GM11168 (cell line): Measurements from ENCODE around the gene GREM2.

ENCODE experiments used
- in situ Hi-C: fragments of 300-500 bp; cut with MboI; formaldehyde crosslinking; loops from one replicate; pipeline ENCODE4 v1.12.0; 2022; ENCODE audit warnings: low sequenced_read_pairs; ENCODE audit not compliant: unreplicated experiment

GREM2 gene

DNA sequence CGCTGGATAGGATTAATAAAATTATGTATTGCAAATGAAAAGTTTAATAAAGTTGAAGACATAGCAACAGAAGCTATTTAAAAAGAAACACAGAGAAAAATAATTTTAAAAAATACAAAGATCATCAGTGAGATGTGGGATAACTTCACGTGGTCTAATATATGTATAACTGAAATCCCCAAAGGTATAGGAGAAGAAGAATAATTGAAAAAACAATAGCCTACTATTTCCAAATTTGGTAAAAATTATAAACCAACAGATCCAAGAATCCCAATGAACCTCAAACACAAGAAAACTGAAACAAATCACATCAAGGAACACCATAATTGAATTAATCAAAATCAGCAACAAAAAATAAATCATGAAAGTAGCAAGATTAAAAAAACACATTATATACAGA, 44.9 kb downstream of the GREM2 start:
- in situ Hi-C loops: no loop called here

DNA sequence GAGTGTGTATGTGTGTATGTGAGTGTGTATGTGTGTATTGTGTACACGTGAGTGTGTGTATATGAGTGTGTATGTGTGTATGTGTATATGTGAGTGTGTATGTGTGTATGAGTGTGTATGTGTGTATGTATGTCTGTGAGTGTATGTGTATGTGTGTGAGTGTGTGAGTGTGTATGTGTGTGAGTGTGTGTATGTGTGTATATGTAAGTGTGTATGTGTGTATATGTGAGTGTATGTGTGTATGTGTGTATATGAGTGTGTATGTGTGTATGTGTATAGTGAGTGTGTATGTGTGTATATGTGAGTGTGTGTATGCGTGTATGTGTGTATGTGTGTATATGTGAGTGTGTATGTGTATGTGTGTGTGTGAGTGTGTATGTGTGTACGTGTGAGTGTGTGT, 49.2 kb downstream of the GREM2 start:
- in situ Hi-C loops: no loop called here

DNA sequence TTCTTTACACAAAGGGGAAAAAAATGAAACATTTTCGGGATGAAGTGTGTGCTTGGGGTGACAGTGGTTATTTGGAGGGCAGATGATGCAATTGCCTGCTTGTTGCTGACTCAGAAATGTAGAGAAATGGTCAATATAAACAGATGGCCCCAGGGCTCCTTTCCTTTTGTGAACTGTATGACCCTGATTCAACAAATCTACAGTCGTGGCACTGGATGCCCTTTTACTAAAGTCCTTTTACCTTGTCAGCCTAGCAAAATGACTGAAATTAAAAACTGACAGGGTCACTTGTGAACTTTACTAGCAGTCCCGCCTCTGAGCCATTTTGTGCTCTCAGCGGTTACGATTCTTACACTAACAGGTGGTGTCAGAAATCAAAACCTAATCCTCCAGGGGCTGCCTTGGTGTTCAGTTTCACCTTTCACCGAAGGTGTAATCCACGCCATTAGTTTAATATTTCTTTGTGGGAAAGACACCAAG, 49.8 kb downstream of the GREM2 start:
- in situ Hi-C loops: no loop called here

DNA sequence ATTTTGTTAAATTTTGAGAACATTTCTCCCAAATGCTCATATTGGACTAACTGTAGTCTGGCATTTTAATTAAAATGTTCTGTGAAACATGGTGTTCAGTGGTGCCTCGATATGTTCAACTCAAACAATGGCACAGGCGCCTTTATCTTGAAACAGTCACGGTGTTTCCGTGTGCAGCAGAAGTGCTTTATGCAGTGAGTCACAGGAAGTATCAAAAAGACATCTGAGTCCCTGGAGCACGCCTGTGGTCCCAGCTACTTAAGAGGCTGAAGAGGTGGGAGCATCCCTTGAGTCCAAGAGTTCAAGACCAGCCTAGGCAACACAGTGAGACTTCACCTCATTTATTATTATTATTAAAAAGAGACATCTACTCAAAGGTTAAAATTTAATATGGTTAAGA, 52.2 kb downstream of the GREM2 start:
- in situ Hi-C loops: no loop called here

DNA sequence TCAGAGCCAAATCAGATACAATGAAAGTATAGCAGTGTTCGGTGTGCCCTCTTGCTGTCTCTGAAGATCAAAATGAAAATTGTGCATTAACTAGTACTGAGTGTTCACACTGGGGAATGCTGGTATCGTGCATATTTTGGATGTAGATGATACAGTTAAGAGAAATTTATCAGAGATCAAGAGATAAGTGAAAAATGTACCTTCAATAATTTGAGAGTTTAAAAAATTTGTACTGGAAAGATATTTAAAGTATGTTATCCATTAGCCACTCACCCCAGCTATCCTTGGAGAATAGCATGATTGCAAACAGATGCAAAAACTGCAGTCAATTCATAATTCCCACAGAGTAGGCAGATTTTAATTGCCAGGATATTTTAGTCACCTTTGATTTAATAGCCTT, 56.4 kb downstream of the GREM2 start:
- in situ Hi-C loops: no loop called here

DNA sequence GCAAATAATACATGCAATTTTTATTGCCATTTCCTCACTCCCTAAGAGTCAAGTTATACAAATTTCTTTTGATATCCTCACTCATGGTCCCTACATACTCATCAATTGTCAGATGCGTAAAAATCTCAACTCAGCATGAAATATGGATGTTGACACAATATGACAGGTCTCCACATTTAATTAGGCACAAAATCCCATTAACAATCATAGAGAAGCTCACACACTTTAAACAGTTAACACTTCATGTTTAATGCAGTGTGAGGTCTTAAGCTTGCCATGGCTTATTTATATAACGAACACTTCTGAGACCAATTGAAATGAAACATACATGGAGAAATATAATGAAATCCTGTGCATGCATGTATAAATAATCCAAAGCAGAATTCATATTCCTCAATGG, 58.6 kb downstream of the GREM2 start:
- in situ Hi-C loops: no loop called here

DNA sequence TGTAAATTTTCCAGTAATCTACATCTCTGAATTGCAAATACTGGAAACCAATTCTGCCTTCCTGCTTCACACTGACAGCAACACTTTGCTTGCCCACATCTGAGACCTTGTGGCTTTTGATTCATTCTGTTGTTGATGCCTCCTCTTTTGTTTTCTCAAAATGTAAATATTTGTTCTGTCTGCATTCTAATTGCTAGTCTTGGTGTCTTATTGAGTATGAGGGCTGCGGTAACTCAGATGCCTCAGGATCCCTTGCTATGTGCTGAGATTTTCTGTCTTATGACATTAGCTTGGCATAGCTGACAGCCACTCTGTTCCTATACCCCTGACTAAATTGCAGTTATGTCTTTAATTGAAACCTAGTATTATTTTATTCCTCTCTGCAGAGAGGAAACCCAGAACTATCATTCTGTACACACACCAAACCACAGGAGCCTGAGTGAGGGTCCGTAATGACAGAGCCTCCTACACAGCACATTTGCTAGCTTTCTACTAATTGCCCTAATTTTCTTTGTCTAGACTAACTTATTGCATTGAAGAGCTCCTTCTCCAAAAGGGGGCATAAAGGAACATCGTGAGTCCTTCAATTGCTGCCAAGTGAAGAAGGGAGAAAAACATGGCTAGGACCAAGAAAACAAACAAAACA, 72.1 kb downstream of the GREM2 start:
- in situ Hi-C loops: no loop called here

DNA sequence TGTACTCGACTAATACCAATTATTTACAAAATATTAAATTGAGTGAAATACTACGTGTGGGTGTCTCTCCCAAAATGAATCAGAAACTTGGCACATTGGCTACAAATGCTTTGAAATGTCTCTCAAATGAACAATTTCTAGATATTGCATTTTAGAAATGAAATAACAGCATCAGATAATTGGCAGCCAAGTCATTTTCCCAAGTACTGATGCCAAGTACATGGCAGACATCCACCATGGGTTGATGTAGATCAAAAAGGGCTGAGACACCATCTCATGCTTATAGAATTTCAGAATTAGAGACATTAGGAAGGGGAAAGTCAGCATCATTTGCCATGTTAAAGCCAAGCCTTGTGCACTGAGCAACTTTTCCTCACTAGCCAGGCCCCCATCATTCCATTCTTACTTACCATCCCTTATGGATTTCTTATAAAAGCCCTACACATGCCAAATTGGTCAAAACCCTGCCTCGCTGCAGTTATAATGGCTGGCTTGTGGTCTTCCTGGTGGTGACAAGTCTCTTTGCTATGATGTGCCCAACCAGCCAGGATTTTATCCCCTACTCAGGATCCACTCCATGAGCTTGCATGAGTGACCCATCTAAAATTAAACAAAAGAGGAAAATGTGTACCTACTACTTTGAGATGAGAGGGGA, 73.1 kb downstream of the GREM2 start:
- in situ Hi-C loops: no loop called here

DNA sequence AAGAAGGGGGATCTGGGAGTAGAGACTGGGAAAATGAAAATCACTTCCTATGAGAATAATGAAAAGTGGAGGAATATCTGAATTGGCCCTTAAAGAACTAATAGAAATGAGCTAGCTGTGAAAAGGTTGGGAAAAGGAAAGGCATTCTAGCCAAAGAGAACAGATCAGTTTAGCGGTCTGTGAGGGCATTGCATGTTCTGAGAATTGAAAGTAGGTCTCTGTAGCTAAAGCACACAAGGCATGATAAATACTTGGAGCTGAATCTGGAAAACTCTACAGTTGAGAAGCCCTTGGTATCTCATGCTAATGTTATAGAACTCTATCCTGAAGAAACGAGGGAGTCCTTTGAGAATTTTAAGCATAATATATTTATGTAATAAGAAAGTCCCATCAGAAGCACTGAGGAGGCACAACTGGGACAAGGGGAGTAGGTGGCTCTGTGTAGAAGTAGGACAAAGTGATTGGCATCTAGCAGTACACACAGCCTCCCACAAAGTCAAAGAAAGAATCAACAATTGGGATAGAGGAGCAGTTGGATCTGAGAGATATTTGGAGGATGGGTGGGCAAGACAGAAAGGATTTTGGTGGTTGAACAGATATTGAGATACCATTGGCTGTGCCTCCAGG, 78.7 kb downstream of the GREM2 start:
- in situ Hi-C loops: no loop called here

DNA sequence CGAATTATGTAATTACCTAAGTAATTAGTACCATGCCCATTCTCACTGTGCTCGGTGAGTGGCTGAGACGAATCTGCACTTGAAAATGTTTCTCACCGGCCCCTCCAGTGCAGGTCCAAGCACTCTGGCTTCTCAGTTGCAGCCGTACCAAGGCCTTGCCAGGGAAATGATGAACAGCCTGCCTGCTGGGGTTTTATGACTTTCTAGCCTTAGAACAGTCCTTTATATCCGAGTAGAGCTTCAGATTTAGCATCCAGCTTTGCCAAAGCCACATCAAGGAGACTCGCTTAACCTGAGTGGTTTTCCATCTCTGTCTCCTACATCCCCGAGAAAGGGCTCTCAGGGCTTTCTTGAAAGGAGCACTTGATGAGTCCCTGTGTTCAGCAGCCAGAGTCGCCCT, 83.4 kb downstream of the GREM2 start:
- in situ Hi-C loops: no loop called here

DNA sequence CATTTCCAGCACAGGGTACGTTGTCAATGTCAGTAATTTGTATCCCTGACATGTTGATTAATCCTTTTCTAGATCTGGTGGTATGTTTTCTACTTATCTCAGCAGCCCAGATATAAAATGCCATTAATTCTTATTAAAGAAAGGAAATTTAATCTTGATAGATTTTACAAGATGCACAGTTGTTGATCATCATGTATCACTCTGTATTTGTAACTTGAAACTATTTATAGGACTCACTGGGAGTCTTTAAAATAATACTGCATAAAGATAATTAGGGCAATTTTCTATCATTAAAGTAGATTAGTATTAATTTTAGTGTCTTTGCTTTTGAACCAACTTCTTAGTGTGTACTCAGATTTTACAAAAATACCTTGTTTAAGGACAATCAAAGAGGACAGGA, 84.9 kb downstream of the GREM2 start:
- in situ Hi-C loops: no loop called here

DNA sequence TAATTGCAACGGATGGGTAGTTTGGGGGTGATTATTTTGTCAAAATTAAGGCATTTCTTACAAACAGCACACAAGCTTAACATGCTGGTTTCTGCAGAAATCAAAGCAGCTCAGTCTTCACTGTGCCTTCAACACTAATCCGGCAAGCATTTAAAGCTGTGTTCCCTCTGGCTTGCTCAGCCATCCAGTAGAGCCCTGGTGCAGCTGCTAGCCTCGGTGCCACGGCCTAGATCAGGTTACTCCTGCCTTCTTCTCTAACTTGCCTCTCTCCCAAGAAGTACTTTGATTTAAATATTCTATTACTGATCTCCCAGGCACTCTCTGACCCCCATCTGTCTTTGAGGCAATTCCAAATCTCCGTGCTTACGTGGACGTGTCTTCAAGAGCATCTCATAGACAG, 85.6 kb downstream of the GREM2 start:
- in situ Hi-C loops: no loop called here

DNA sequence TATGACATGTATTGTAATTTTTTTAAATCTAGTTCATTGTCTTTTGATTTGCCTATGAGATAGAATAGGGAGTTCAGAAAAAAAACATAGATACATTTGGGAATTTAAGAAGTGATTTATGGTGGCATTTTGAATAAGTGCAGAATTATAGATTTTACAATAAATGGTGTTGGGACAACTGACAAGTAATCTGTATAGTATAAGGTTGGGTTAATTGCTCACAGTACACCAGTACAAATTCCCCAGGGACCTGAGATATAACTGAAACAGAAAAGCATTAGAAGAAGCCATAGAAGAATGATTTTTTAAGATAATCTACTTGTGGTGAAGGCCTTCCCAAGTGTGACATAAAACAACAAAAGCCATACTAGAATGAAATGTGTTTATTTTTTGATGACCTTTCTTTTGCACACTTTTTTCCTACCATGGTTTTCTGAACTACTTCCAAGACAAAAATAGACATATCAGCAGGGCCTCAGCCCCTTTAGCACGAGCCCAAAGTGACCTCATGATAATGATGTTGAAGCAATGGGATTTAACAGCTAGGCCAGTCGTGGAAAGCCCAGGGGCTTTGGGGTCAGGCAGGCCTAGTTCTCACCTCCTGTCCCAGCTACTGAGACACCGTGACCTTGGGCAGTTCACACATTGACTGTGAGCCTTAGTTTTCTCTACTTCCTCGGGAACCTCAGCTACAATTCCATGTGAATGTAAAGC, 87.4 kb downstream of the GREM2 start:
- in situ Hi-C loops: no loop called here

DNA sequence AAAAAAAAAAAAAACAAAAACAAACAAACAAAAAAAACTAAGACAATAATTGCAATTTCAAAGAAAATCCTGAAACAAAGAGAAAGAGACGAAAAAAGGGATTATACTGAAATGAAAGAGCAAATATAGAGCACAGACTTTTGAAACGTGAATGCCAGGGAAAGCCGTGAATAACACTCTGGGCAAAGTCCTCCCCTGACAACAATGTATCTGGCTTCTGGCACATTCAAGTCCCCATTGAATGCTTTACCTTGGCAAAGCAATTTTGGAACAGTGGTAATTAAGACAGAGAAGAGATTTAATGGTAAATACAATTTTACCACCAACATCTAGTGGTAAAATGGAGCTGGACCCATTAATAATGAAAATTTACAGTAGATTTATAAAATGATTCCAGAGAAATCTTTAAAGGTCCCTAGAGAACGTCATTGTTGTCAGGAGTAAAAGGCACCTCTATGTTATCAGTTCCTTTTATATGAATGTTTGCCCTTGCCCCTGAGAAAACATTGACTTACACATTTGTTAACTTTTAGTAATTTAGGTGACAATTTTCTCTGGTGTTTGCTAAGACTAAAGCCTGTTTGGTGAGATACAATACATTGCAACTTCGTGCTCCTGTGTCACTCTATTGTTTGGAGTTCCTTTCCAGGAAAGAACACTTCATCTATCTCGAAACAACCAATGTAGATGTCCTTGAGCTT, 89.7 kb downstream of the GREM2 start:
- in situ Hi-C loops: no loop called here

DNA sequence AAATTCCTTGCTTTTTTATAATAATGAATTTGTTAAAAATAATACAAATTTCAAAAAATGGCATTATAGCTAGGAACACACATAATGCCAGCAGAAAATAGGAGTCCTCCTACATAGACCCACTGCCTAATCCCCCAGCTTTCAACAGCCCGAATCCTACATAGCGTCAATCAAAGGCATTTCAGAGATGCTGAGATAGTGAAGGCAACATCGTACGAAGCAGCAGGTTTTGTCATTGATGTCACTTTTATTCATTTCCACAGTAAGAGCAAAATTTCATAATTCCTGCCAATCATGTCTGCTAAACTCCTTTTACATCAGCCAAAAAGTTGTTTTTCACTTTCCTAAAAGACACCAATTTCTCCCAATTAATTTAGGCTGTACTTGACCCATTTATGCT, 94.1 kb downstream of the GREM2 start:
- in situ Hi-C loops: no loop called here

DNA sequence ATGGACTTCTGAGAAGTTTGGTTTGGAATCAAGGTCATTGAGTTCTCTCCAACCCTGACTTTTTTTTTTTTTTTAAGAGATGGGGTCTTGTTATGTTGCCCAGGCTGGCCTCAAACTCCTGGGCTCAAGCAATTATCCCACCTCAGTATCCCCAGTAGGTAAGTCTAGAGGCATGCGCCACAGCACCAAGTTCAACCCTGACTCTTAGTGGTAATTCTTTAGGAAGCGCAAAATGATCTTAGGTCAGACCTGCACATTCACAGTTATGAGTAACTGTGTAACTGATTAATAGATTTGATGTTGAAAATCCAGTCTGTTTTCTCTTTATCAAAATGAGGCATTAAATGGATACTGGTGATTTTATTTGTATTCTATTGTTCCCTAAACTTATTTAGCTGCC, 95.9 kb downstream of the GREM2 start:
- in situ Hi-C loops: no loop called here

DNA sequence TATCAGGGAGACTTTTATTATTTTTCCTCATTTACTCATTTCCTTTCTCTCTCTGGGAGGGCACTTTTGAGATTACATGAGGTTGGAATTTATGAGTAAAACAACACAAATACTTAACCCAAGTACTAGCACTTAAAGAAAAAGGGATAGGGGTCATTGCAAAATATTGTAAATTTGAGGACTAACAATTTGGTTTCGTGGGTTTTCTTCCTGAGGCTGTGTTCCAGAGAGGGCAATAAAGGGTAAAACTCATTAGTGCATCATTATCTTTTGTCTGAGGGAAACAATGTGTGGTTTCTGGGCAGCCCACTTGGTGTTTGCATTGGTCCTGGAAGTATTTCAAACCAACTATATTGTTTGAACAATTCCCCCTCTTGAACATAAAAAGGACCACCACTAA, 96.5 kb downstream of the GREM2 start:
- in situ Hi-C loops: no loop called here

DNA sequence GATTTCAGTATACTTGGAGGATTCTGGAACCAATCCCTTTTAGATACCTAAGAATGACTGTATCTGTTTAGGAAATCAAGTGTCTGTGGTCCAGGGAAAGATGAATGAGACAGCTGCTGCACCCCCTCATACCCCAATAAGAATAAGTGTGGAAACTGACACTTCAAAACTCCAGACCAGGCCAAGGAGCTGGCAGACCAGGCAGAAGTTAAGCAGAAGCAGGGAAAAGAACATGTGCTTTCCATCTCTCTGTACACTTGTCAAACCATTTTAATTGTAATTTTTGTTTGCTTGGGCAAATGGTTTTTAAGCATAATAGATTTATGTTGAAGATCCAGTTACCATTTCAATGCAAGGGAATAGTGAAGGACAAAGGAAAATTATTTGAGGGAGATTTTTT, 100.2 kb downstream of the GREM2 start:
- in situ Hi-C loops: no loop called here

DNA sequence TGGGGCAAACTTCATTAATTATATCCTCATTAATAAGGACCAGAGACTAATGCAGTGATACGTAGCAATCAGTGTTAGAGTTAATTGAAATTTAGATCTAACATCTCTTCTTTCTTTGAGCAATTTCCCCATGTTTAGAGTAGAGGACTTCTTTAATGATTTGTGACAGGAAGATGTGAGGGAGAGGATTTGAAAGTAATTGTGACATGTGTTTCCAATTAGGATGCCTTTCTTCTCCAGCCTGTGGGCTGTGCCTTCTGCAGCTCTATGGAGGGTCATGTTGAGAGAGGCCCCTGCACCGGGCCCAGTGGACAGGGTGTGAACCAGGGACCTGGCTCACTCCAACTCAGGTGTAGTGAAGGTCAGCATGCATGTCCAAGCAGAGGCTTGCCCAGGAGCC, 103.0 kb downstream of the GREM2 start:
- in situ Hi-C loops: no loop called here

DNA sequence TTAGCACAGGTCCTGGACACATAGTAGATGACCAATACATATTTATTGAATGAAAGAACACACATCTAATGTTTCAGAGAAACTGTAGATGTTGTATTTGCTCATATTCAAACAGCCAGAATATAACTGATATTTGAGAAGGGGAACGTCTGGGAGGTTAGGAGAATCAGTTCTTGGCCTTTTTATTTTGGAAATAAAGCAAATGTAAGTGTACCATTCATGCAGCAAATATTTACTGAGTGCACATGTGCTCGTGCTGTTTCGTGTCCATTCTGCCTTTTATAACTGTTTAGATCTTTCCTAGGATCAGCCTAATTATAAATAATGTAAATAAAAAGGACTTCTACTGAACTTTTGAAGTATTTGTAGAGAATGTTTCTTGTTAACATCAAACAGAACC, 103.8 kb downstream of the GREM2 start:
- in situ Hi-C loops: no loop called here

DNA sequence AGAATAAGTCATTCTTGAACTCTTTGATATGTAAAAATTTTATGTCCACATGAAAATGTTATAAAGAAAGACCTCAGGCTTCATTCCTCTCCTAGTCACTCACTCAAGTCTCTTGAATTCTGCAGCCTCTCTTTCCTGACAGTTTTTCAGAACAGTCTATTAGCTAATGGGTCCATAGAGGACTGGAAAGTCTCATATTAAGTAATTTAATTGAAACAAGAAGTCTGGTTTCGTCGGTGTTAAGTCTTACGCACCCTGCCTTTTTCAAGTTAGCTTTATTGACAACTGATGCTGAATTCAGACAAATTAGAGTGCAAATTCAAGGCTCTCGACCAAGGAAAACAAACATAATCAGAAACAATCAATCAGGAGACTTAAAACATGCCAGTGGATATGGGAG, 105.8 kb downstream of the GREM2 start:
- in situ Hi-C loops: no loop called here
